ENCODE measurements around the gene ANKRD29. TPM values are rescaled to one million over a fixed set of nuclear protein-coding genes. Genes with fewer than 3 reads are reported as not detected.

Gene ANKRD29
- total and polyA plus RNA-seq, 9 of the 15 experiments (the other 6 are each of a cell fraction or from before 2014, with no cell fraction given) = 0.36 TPM; not detected in 8

GRCh38 chr18:23550898-23551297 lies 111.8 kb downstream of the ANKRD29 start:
- Histone ChIP-seq H3K9me1 (ENCODE audit: control insufficient read depth, insufficient read depth, low read length) (no peaks in the 10 kb centered on the region), H3K4me3 (no peak overlapping the region), H3K36me3 (ENCODE audit: control insufficient read depth, insufficient read depth, low read length) (peaks cover 86% of the 10 kb centered on the region), H3K9me3 (replicated peaks; ENCODE audit: control insufficient read depth, insufficient read depth, low read depth, low read length) (no peaks in the 10 kb centered on the region), H3K27me3 (ENCODE audit: control insufficient read depth in 2 of 2, insufficient read depth in 2 of 2, low read length in 2 of 2) (no peaks in the 10 kb centered on the region), H2AFZ (ENCODE audit: low read depth, low read length) (no peak overlapping the region), H3K79me2 (ENCODE audit: control insufficient read depth, insufficient read depth, low read length) (no peaks in the 10 kb centered on the region), H4K20me1 (replicated peaks; ENCODE audit: control insufficient read depth, insufficient read depth, low read length) (no peaks in the 10 kb centered on the region), H3K9ac (ENCODE audit: insufficient read depth in 1 of 2, low read depth in 2 of 2, low read length in 2 of 2) (no peak overlapping the region), H3K4me2 (ENCODE audit: insufficient read depth, low read length) (no peak overlapping the region), H3K27ac (ENCODE audit: extremely low read depth, low read depth, low read length) (no peak overlapping the region), H3K4me1 (replicated peaks in 1 of 2; ENCODE audit: control insufficient read depth in 2 of 2, insufficient read depth in 2 of 2, low read length in 2 of 2) (peaks cover 0 to 3% of the 10 kb centered on the region in 2 experiments; a peak in 1 of 5 replicates)
- CTCF ChIA-PET (ENCODE audit: low intra/inter-chr PET ratio) = no interaction called here
- TF ChIP-seq BCLAF1 (IDR thresholded peaks at IDR 0.05; ENCODE audit: borderline replicate concordance in 1 of 2, control insufficient read depth in 1 of 2, low read depth in 2 of 2, low read length in 1 of 2) (no peak), CCAR2 (IDR thresholded peaks at IDR 0.05; ENCODE audit: low read depth, low read length) (no peak)
- FAIRE-seq = no peak
- ATAC-seq = no peak
- BruUV-seq (replicated peaks) = no TSS peak
- in situ Hi-C loops (cut with MboI) (no loop called here), intact Hi-C loops (cut with micrococcal nuclease) (no loop called here)
- POLR2A ChIA-PET = interaction anchor here (1.4 kb wide), 1 partner anchor 10 kb away, joined by 3 read pairs; no protein-coding TSS in a partner anchor
- no peak for DNase-seq (ENCODE audit: extremely low read depth in 1 of 4, low spot score in 3 of 4)

Small RNA genes within 50 kb of the gene (small RNA-seq; reads per million reads assigned to genes)
- not detected for gene RF00019

Other genes with a start within 250 kb of the ANKRD29 start
- 52.1 and 63.1 TPM in 2 replicates for gene RIOK3, start 209.6 kb downstream of the ANKRD29 start, total RNA-seq (2014; rRNA removed)
- gene RIOK3, start 209.6 kb downstream of the ANKRD29 start, total RNA-seq (2014; rRNA removed; fragmentation: Illumina TruSeq; extraction: Trizol) = 85.2 and 99.9 TPM in 2 replicates
- gene RIOK3, start 209.6 kb downstream of the ANKRD29 start, total RNA-seq (2015; rRNA removed; fragmentation: Illumina TruSeq; extraction: Trizol) = 72.2 and 73.3 TPM in 2 replicates
- gene RIOK3, start 209.6 kb downstream of the ANKRD29 start, total RNA-seq (2021) = 61.2 and 62.9 TPM in 2 replicates
- gene RIOK3, start 209.6 kb downstream of the ANKRD29 start, polyA plus RNA-seq (2011; rRNA removed) = 85.1 and 89.5 TPM in 2 replicates
- gene RIOK3, start 209.6 kb downstream of the ANKRD29 start, polyA plus RNA-seq (2014; fragmentation: Illumina TruSeq; extraction: Trizol) = 71.4 and 80.5 TPM in 2 replicates
- gene RIOK3, start 209.6 kb downstream of the ANKRD29 start, polyA plus RNA-seq (2014; fragmentation: Nextera tagmentation; extraction: Ambion mirVana) = 10 to 100 TPM; 21.4 to 39.4 TPM
- 53.9 and 57.4 TPM in 2 replicates for gene RIOK3, start 209.6 kb downstream of the ANKRD29 start, polyA plus RNA-seq (2014; rRNA removed)
- gene RMC1, start 159.4 kb downstream of the ANKRD29 start, total RNA-seq (2014; rRNA removed) = 25.3 and 35.3 TPM in 2 replicates
- 38.6 and 41.6 TPM in 2 replicates for gene RMC1, start 159.4 kb downstream of the ANKRD29 start, total RNA-seq (2014; rRNA removed; fragmentation: Illumina TruSeq; extraction: Trizol)
- 35.5 and 39.9 TPM in 2 replicates for gene RMC1, start 159.4 kb downstream of the ANKRD29 start, total RNA-seq (2015; rRNA removed; fragmentation: Illumina TruSeq; extraction: Trizol)
- gene RMC1, start 159.4 kb downstream of the ANKRD29 start, total RNA-seq (2021) = 37.1 and 42.1 TPM in 2 replicates
- gene RMC1, start 159.4 kb downstream of the ANKRD29 start, polyA plus RNA-seq (2011; rRNA removed) = 20.3 and 40.1 TPM in 2 replicates
- 39.0 and 42.4 TPM in 2 replicates for gene RMC1, start 159.4 kb downstream of the ANKRD29 start, polyA plus RNA-seq (2014; fragmentation: Illumina TruSeq; extraction: Trizol)
- gene RMC1, start 159.4 kb downstream of the ANKRD29 start, polyA plus RNA-seq (2014; fragmentation: Nextera tagmentation; extraction: Ambion mirVana) = 10 to 100 TPM in 1 of 2 experiments, 1 to 10 TPM in 1; 7.5 to 10.5 TPM
- gene RMC1, start 159.4 kb downstream of the ANKRD29 start, polyA plus RNA-seq (2014; rRNA removed) = 31.9 and 32.0 TPM in 2 replicates
- 27.6 and 37.1 TPM in 2 replicates for gene NPC1, start 76.4 kb downstream of the ANKRD29 start, total RNA-seq (2014; rRNA removed)
- 29.3 and 29.5 TPM in 2 replicates for gene NPC1, start 76.4 kb downstream of the ANKRD29 start, total RNA-seq (2014; rRNA removed; fragmentation: Illumina TruSeq; extraction: Trizol)
- gene NPC1, start 76.4 kb downstream of the ANKRD29 start, total RNA-seq (2015; rRNA removed; fragmentation: Illumina TruSeq; extraction: Trizol) = 23.9 TPM in 2 replicates
- gene NPC1, start 76.4 kb downstream of the ANKRD29 start, total RNA-seq (2021) = 42.5 and 45.9 TPM in 2 replicates
- gene NPC1, start 76.4 kb downstream of the ANKRD29 start, polyA plus RNA-seq (2011; rRNA removed) = 41.1 and 46.5 TPM in 2 replicates
- gene NPC1, start 76.4 kb downstream of the ANKRD29 start, polyA plus RNA-seq (2014; fragmentation: Illumina TruSeq; extraction: Trizol) = 31.6 and 32.0 TPM in 2 replicates
- 10 to 100 TPM; 17.1 to 19.1 TPM for gene NPC1, start 76.4 kb downstream of the ANKRD29 start, polyA plus RNA-seq (2014; fragmentation: Nextera tagmentation; extraction: Ambion mirVana)
- gene NPC1, start 76.4 kb downstream of the ANKRD29 start, polyA plus RNA-seq (2014; rRNA removed) = 23.4 and 26.6 TPM in 2 replicates
- gene LAMA3, start 26.5 kb upstream of the ANKRD29 start, total RNA-seq (2014; rRNA removed) = not detected in 2 replicates
- gene LAMA3, start 26.5 kb upstream of the ANKRD29 start, total RNA-seq (2014; rRNA removed; fragmentation: Illumina TruSeq; extraction: Trizol) = not detected in 2 replicates
- gene LAMA3, start 26.5 kb upstream of the ANKRD29 start, total RNA-seq (2015; rRNA removed; fragmentation: Illumina TruSeq; extraction: Trizol) = not detected in 2 replicates
- 0.07 and 0.13 TPM in 2 replicates for gene LAMA3, start 26.5 kb upstream of the ANKRD29 start, total RNA-seq (2021)
- gene LAMA3, start 26.5 kb upstream of the ANKRD29 start, polyA plus RNA-seq (2011; rRNA removed) = not detected in 2 replicates
- not detected in 2 replicates for gene LAMA3, start 26.5 kb upstream of the ANKRD29 start, polyA plus RNA-seq (2014; fragmentation: Illumina TruSeq; extraction: Trizol)
- not detected for gene LAMA3, start 26.5 kb upstream of the ANKRD29 start, polyA plus RNA-seq (2014; fragmentation: Nextera tagmentation; extraction: Ambion mirVana)
- gene LAMA3, start 26.5 kb upstream of the ANKRD29 start, polyA plus RNA-seq (2014; rRNA removed) = not detected in 2 replicates